Measurements from ENCODE around the gene USP44.

The USP44 gene

DNA sequence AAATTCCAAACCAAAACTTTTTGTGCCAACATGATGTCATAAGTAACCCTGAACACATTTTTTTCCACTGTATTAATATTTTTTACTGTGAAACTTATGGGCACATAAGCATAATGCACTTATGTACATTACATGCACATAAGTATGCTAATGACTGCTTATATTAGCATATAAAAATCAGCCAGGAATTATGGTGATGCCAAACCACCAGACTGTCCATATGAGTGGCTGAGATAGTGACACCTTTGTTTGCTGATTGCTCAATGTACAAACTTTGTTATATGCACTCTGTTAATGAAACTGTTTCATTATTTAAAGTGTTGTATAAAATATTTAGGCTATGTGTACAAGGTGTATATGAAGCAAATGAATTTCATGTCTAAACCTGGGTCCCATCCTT, 32.3 kb downstream of the USP44 start:
- CTCF ChIA-PET = no interaction called here
- TF ChIP-seq, protein P1, sequence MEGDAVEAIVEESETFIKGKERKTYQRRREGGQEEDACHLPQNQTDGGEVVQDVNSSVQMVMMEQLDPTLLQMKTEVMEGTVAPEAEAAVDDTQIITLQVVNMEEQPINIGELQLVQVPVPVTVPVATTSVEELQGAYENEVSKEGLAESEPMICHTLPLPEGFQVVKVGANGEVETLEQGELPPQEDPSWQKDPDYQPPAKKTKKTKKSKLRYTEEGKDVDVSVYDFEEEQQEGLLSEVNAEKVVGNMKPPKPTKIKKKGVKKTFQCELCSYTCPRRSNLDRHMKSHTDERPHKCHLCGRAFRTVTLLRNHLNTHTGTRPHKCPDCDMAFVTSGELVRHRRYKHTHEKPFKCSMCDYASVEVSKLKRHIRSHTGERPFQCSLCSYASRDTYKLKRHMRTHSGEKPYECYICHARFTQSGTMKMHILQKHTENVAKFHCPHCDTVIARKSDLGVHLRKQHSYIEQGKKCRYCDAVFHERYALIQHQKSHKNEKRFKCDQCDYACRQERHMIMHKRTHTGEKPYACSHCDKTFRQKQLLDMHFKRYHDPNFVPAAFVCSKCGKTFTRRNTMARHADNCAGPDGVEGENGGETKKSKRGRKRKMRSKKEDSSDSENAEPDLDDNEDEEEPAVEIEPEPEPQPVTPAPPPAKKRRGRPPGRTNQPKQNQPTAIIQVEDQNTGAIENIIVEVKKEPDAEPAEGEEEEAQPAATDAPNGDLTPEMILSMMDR (conservative IDR thresholded peaks at IDR 0.05; ENCODE audit: low read depth) = no peak
- POLR2A ChIA-PET (ENCODE audit: low non-redundant PET) = no interaction called here

DNA sequence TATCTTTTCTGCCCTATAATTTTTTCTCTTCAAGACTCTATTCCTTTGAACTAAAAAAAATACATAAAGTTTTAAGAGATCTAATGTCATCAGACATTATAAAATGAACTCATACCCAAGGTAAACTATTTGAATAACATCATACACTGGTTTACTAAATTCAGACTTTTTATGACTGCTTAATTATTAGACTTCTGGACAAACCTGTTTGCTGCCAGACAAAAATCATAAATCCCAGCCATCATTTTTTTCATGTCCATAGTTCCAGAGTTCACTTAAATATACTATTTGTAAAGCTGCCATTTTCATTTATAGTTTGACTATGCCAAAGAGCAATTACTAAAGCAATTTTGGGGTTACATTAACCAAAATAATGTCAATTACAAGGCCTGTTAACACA, 34.0 kb downstream of the USP44 start:
- ChIA-PET POLR2A (ENCODE audit: low non-redundant PET) (no interaction called here), CTCF (no interaction called here)
- TF ChIP-seq, protein P1 (conservative IDR thresholded peaks at IDR 0.05; ENCODE audit: low read depth) = no peak
- H3K27ac ChIP-seq = no peak overlapping the region
- no peak for DNase-seq (ENCODE audit: low spot score)

More for the DNA sequence above, 32.3 kb downstream of the USP44 start:
- DNase-seq (ENCODE audit: low spot score) = no peak
- H3K27ac ChIP-seq = no peak overlapping the region

DNA sequence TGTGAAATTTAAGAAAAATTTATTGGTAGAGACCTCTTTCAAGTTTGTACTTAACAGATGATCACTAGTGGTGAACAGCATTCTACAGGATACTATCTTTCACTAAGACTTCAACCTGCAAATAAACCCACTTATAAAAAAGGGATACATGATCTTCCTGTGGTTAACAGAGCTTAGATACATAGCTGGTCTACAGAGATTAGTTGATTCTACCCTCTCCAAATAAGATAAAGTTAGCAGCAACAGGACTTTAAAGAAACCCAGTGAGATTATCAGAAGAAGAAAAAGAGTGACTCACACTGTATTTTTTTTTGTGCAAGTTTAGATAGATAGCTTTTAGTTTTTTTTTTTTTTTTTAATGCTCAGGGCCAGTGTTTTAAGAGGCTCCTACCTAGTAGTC, 34.5 kb downstream of the USP44 start:
- ChIA-PET CTCF (interaction anchor here (0.6 to 0.8 kb wide), 2 partner anchors 400 to 791 kb away, joined by 4 to 5 read pairs; no protein-coding TSS in a partner anchor), POLR2A (ENCODE audit: low non-redundant PET) (no interaction called here)
- TF ChIP-seq, protein P1 (conservative IDR thresholded peaks at IDR 0.05; ENCODE audit: low read depth) = no peak
- DNase-seq (ENCODE audit: low spot score) = no peak
- no peak overlapping the region for H3K27ac ChIP-seq

DNA sequence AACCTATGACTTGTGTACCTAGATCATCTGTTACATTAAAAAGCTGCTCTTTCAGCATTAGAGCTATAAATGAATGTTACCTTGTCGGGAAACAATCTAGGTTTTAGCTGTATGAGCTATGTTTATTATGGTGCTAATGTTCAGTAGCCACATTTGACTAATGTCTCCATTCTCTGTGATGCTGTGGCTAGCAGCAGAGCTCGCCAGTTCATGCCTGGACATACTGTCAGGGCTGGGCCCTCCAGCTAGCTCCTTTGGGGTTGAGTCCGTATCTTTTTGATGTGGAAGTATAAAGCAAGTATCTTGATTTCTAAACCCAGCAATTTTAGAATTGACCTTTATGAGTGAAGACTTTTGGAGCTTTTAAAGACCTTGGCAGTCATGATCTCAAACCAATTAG, 36.1 kb downstream of the USP44 start:
- POLR2A ChIA-PET (ENCODE audit: low non-redundant PET) = no interaction called here
- TF ChIP-seq, protein P1 (conservative IDR thresholded peaks at IDR 0.05; ENCODE audit: low read depth) = no peak
- H3K27ac ChIP-seq = no peak overlapping the region
- DNase-seq (ENCODE audit: low spot score) = no peak
- CTCF ChIA-PET = interaction anchor here (0.7 kb wide), 1 partner anchor 14 kb away, joined by 4 read pairs; no protein-coding TSS in a partner anchor

DNA sequence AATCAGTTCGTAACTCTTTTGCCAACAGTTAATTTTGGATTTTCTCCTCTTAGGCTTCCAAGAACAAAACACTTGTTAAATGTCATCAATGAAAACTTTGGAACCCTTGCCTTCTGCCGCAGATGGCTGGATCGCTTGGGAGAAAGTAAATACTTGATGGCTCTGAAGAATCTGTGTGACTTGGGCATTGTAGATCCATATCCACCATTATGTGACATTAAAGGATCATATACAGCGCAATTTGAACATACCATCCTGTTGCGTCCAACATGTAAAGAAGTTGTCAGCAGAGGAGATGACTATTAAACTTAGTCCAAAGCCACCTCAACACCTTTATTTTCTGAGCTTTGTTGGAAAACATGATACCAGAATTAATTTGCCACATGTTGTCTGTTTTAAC, 37.7 kb downstream of the USP44 start:
- ChIA-PET CTCF (no interaction called here), POLR2A (ENCODE audit: low non-redundant PET) (no interaction called here)
- no peak for DNase-seq (ENCODE audit: low spot score)
- TF ChIP-seq, protein P1 (conservative IDR thresholded peaks at IDR 0.05; ENCODE audit: low read depth) = no peak
- no peak overlapping the region for H3K27ac ChIP-seq

DNA sequence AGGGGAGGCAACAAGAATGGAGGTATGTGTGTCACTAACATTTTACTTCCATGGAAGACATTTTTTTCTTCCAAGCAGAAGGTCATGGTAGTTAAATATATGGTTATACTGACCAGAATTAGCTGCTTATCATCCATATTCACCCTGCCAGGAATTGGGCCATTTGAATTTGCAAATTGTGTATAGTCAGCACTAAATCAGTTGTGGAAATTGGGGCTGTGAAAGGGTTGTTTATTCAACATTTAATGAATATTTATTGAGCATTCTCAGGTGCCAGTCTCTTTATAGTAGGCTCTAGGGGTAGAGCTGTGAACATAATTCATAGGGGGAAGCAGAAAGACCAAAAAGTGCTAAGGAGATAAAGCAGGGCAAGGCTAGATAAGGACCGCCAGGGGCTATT, 39.3 kb downstream of the USP44 start:
- DNase-seq (ENCODE audit: low spot score) = no peak
- TF ChIP-seq, protein P1 (conservative IDR thresholded peaks at IDR 0.05; ENCODE audit: low read depth) = no peak
- ChIA-PET POLR2A (ENCODE audit: low non-redundant PET) (no interaction called here), CTCF (no interaction called here)
- no peak overlapping the region for H3K27ac ChIP-seq

DNA sequence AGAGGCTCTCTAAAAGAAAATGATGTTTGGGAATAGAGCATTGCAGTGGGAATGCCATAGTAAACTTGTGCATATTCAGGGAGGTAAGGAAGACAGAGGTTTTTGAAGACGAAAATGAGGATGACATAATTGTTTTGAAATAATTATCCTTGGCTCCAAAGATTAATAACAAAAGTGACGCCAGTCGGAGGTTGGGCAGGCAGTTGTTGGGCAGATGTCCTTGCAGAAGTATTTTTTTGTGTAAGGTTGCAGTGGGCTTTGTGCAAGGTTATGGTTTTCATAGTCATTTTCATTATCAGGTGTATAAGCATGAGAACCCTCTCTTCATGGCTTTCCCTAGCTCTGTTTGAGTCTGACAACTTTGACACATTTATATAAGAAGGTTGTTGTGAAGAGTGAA, 42.0 kb downstream of the USP44 start:
- CTCF ChIA-PET = interaction anchor here (0.7 kb wide), 1 partner anchor 492 kb away, joined by 3 read pairs; no protein-coding TSS in a partner anchor
- TF ChIP-seq, protein P1 (conservative IDR thresholded peaks at IDR 0.05; ENCODE audit: low read depth) = no peak
- POLR2A ChIA-PET (ENCODE audit: low non-redundant PET) = no interaction called here
- no peak for DNase-seq (ENCODE audit: low spot score)
- H3K27ac ChIP-seq = no peak overlapping the region

All from RWPE1 (cell line).